IMR-90 (cell line): ENCODE measurements around the gene AKNA.

Experiments used
- BHLHE40 ChIP-seq: fragments of 150-350 bp; IDR thresholded peaks from 2 replicates; pipeline ENCODE4 v1.6.1; 2016; ENCODE audit warnings: mild to moderate bottlenecking, low read depth, low read length
- CEBPB ChIP-seq: IDR thresholded peaks from 2 replicates; pipeline ENCODE4 v1.6.1; 2012; ENCODE audit warnings: low read depth, low read length, improper control_type of control experiment
- CHD1 ChIP-seq: IDR thresholded peaks from 2 replicates; pipeline ENCODE4 v1.6.1; 2012; ENCODE audit warnings: low read depth, low read length, improper control_type of control experiment
- CTCF ChIP-seq: conservative IDR thresholded peaks from 2 replicates; pipeline ENCODE4 v1.5.1; 2012; ENCODE audit warnings: mild to moderate bottlenecking, low read depth, low read length, improper control_type of control experiment
- MAFK ChIP-seq: IDR thresholded peaks from 2 replicates; pipeline ENCODE4 v1.6.1; 2012; ENCODE audit warnings: low read depth, low read length, improper control_type of control experiment
- MAZ ChIP-seq: IDR thresholded peaks from 2 replicates; pipeline ENCODE4 v1.6.1; 2012; ENCODE audit warnings: low read depth, mild to moderate bottlenecking, low read length, improper control_type of control experiment, moderate library complexity, borderline replicate concordance
- MXI1 ChIP-seq: IDR thresholded peaks from 2 replicates; pipeline ENCODE4 v1.6.1; 2012; ENCODE audit warnings: low read depth, mild to moderate bottlenecking, low read length, moderate library complexity, borderline replicate concordance
- NFE2L2 ChIP-seq: fragments of 150-350 bp; IDR thresholded peaks from 2 replicates; pipeline ENCODE4 v1.6.1; 2016; ENCODE audit warnings: low read depth, mild to moderate bottlenecking, low read length
- POLR2A ChIP-seq: IDR thresholded peaks from 2 replicates; pipeline ENCODE4 v1.6.1; 2012; ENCODE audit warnings: mild to moderate bottlenecking, low read depth, low read length
- RAD21 ChIP-seq: IDR thresholded peaks from 2 replicates; pipeline ENCODE4 v1.6.1; 2012; ENCODE audit warnings: low read length, improper control_type of control experiment
- RCOR1 ChIP-seq: IDR thresholded peaks from 2 replicates; pipeline ENCODE4 v1.6.1; 2012; ENCODE audit warnings: mild to moderate bottlenecking, low read length, improper control_type of control experiment; ENCODE audit not compliant: insufficient replicate concordance
- SMC3 ChIP-seq: fragments of 150-350 bp; IDR thresholded peaks from 2 replicates; pipeline ENCODE4 v1.6.1; 2016; ENCODE audit warnings: low read depth, mild to moderate bottlenecking, antibody characterized with exemption, low read length, moderate library complexity
- USF2 ChIP-seq: fragments of 150-350 bp; IDR thresholded peaks from 2 replicates; pipeline ENCODE4 v1.6.1; 2017; ENCODE audit warnings: mild to moderate bottlenecking, antibody characterized with exemption, low read length, low read depth

- TF ChIP-seq CTCF (no peak), CEBPB (no peak), MAZ (no peak), MAFK (no peak), RCOR1 (no peak), POLR2A (no peak), SMC3 (no peak), CHD1 (no peak), NFE2L2 (no peak), RAD21 (no peak), MXI1 (no peak), USF2 (no peak), BHLHE40 (no peak)
These were observed 103.3 kb downstream of the AKNA start for GRCh38 chr9:114284316-114285060.
